ENCODE measurements around the gene OARD1.

Gene OARD1

DNA sequence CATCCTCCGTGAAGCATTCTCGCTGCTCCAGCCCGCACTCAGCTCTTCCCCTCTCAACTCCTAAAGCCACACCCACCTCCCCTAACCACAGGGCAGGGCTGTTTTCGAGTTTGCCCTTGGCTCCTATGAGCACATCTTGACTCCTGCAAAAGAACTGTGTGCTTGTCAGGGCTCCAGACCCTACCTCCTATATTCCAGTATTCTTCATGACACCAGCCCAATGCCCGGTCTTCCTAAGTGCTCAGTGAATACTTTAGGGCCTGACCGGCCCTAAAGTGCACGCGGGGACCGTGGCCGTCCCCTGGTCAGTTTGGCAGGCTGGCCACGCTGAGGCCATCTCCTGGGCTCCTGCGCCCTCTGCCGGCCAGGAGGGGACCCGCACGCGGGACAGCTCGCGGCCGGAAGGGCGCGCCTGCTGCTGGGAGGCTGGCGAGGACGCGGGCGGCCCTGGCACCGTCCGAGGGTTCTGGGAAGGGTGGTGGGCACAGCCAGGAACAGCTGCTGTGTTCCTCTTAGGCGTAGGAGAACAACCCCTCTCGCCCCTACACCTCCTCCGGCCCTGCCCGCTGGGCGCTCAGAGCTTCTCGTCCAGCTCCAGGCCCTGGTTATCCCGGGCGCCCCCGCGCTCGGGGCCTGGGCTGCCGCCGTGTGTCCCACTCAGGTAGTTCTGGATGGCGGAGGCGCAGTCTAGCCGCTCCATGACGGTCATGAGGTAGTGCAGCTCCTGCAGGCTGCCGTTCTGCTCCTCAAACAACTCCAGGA is 44.2 kb downstream of the OARD1 start:
- TF ChIP-seq, protein P1, sequence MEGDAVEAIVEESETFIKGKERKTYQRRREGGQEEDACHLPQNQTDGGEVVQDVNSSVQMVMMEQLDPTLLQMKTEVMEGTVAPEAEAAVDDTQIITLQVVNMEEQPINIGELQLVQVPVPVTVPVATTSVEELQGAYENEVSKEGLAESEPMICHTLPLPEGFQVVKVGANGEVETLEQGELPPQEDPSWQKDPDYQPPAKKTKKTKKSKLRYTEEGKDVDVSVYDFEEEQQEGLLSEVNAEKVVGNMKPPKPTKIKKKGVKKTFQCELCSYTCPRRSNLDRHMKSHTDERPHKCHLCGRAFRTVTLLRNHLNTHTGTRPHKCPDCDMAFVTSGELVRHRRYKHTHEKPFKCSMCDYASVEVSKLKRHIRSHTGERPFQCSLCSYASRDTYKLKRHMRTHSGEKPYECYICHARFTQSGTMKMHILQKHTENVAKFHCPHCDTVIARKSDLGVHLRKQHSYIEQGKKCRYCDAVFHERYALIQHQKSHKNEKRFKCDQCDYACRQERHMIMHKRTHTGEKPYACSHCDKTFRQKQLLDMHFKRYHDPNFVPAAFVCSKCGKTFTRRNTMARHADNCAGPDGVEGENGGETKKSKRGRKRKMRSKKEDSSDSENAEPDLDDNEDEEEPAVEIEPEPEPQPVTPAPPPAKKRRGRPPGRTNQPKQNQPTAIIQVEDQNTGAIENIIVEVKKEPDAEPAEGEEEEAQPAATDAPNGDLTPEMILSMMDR (IDR thresholded peaks at IDR 0.05; ENCODE audit: insufficient read depth, low read depth, low read length, missing control alignments), result peak; percentile 69
- DNase-seq (ENCODE audit: low read depth), result peak; percentile 58

DNA sequence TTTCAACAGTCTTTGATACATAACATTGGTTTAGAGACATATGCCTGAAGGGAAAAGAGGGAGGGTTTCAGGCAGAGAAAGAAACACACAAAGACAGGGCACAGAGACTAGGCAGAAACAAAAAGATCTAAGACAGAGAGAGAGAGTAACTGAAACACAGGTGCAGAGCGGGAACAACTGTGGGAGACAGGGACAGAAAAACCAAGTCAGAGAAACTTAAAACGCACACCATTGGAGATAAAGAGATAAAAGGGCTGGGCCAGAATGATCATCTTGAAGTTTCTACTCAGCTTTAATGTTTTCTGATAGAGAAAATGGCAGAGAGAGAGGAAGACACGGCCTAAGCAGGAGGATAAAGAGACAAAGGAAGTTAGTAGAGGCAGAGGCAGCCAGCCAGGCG is 44.9 kb downstream of the OARD1 start:
- DNase-seq (ENCODE audit: low read depth), result no peak
- no peak overlapping the region for H3K4me3 ChIP-seq (ENCODE audit: low read length)
- TF ChIP-seq, protein P1 (IDR thresholded peaks at IDR 0.05; ENCODE audit: insufficient read depth, low read depth, low read length, missing control alignments), result no peak

More for the DNA sequence above, 44.2 kb downstream of the OARD1 start:
- H3K4me3 ChIP-seq (ENCODE audit: low read length), result peak overlapping the region; percentile 42

DNA sequence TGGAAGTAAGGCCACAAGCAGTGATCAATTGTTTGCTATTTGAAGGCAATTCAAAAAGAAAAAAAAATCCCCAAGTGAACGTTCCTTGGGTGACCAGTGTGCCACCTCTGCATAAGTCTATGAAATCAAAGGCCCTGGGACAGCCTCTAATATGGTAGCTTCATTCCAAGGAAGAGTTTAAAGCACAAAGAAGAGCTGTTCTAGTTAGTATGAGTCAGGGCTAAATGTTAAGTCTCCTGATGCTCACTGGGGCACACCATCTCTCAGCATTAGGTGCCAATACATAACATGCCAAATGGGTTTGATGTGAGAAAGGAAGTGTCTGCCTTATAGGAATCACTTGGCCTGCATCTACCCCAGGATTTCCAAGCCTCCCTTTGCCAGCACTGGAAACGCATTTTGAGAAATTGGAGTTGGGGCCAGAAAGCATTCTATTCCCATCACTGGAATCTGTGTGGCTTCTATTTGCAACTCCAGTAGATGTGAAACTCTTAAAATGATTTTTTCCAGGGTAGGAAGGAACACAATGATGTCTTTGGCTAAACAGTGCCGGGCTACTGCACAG is 46.1 kb downstream of the OARD1 start:
- TF ChIP-seq, protein P1 (IDR thresholded peaks at IDR 0.05; ENCODE audit: insufficient read depth, low read depth, low read length, missing control alignments), result no peak
- no peak overlapping the region for H3K4me3 ChIP-seq (ENCODE audit: low read length)
- no peak for DNase-seq (ENCODE audit: low read depth)

DNA sequence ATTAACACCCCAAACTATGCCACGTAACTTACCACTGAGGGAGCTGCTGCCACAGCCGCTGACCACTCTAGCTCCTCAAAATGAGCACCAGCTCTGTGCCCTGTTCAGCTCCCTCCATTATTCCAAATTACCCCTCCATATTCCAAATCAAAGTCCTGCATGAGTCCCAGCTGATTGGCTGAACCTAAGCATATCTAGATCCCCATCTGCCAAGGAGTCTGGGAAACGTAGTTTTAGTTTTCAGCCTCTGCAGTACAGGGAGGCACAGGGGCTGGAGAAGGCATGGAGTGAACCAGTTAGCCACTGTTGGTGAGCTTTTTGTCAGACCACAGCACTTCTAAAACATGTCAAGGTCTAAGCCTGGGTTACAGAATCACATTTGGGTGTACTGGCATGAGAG is 49.0 kb downstream of the OARD1 start:
- TF ChIP-seq, protein P1 (IDR thresholded peaks at IDR 0.05; ENCODE audit: insufficient read depth, low read depth, low read length, missing control alignments), result no peak
- no peak for DNase-seq (ENCODE audit: low read depth)
- H3K4me3 ChIP-seq (ENCODE audit: low read length), result no peak overlapping the region

DNA sequence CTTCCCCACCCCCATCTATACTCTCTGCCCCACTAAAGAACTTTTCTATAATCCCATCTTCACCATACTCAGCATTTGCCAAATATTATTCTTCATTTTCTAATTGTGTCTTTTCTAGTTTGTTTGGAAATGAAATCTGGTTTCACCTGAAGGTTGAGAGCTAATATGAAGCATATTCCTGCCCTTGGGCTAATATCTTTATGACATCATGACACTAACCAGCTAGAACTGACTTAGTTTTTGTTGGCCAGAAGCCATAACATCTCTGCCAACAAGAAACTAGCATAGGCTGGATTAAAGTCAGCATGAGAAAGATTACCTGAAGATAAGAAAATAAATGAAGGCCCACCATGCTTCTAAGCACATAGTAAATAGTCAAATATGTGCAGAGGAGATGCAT is 49.9 kb downstream of the OARD1 start:
- peak; percentile 92 for DNase-seq (ENCODE audit: low read depth)
- no peak overlapping the region for H3K4me3 ChIP-seq (ENCODE audit: low read length)
- TF ChIP-seq, protein P1 (IDR thresholded peaks at IDR 0.05; ENCODE audit: insufficient read depth, low read depth, low read length, missing control alignments), result no peak

DNA sequence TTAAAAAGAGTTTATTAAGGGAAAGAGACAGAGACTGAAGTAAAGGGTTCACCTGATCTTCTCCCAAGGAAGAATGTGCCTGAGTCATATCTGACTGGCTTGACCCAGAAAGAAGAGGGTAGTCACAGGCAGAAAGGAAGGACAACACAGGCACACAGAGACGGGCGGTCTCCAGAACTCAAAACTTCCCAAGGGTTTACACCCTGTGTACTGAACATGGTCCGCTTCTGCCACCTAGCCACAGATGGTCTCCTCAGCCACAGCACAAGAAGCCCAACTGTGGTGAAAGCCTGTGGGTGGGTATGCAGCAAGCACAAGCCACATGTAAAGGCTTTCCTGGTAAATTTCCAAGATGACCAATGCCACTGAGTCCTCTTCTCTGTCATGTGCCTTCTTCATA is 50.3 kb downstream of the OARD1 start:
- DNase-seq (ENCODE audit: low read depth), result peak; percentile 76
- TF ChIP-seq, protein P1 (IDR thresholded peaks at IDR 0.05; ENCODE audit: insufficient read depth, low read depth, low read length, missing control alignments), result peak; percentile 44
- H3K4me3 ChIP-seq (ENCODE audit: low read length), result no peak overlapping the region
